B cell (primary cell): ENCODE results near the gene TBC1D22B. TPM values are rescaled to one million over a fixed set of nuclear protein-coding genes. Genes with fewer than 3 reads are reported as not detected.

Experiments used
- ATAC-seq: fragments of 200-7000 bp; cut with Tn5 transposase; one replicate; pipeline ENCODE4 v1.10.0; 2021; ENCODE audit warnings: low read depth, mild to moderate bottlenecking, moderate number of reproducible peaks, moderate library complexity
- CTCF ChIA-PET: fragments of 350-600 bp; sonication (Branson Sonifier 250); formaldehyde crosslinking; loops from one replicate; lab custom pipeline; 2021; ENCODE audit warnings: antibody characterized with exemption, inconsistent platforms; lab: Charles Lee
- POLR2A ChIA-PET: fragments of 350-600 bp; sonication (Branson Sonifier 250); formaldehyde crosslinking; loops from one replicate; lab custom pipeline; 2021; ENCODE audit warnings: antibody characterized with exemption; lab: Charles Lee
- DNase-seq: peaks from one replicate; pipeline ENCODE4 v3.0.0; 2013
- H2AFZ ChIP-seq: 2 replicates; pipeline ENCODE4 v1.6.1; 2012; ENCODE audit warnings: mild to moderate bottlenecking, low read depth, low read length; ENCODE audit not compliant: insufficient read depth, poor library complexity, severe bottlenecking
- H3K27ac ChIP-seq, 2 donors: 1 replicate in 1 of 2; 2 replicates in 1 of 2; pipeline ENCODE4 v1.5.1; 2012 to 2013; ENCODE audit warnings: low read length in 2 of 2, mild to moderate bottlenecking in 2 of 2, moderate library complexity in 1 of 2
- H3K27me3 ChIP-seq, 4 experiments: fragments of 200-600 bp in 1 of 4; sonication (generic) in 1 of 4; replicated peaks in 1 of 4; 1 replicate in 2 of 4; 2 replicates in 2 of 4; pipeline versions ENCODE4 v1.6.1 to v1.7.0; 2013 to 2016; ENCODE audit warnings: low read length in 3 of 4, mild to moderate bottlenecking in 2 of 4, mixed read lengths in 1 of 4, moderate library complexity in 1 of 4; ENCODE audit not compliant: insufficient read depth in 4 of 4, control insufficient read depth in 3 of 4; ENCODE audit errors: control extremely low read depth in 1 of 4
- H3K36me3 ChIP-seq, 2 experiments: replicated peaks in 1 of 2; 1 replicate in 1 of 2; 2 replicates in 1 of 2; pipeline versions ENCODE4 v1.6.1 to v1.7.1; 2013; ENCODE audit warnings: low read length in 1 of 2; ENCODE audit not compliant: insufficient read depth in 2 of 2, control insufficient read depth in 1 of 2; ENCODE audit errors: control extremely low read depth in 1 of 2, extremely low read depth in 1 of 2
- H3K4me1 ChIP-seq, 2 donors: fragments of 200-600 bp in 1 of 2; sonication (generic) in 1 of 2; 1 replicate in 1 of 2; 2 replicates in 1 of 2; pipeline versions ENCODE4 v1.5.1 to v1.6.1; 2013 to 2017; ENCODE audit warnings: low read length in 2 of 2; ENCODE audit not compliant: control insufficient read depth in 2 of 2, insufficient read depth in 2 of 2
- H3K4me2 ChIP-seq: replicated peaks from 2 replicates; pipeline ENCODE3; 2012; ENCODE audit warnings: mild to moderate bottlenecking, low read depth, low read length; ENCODE audit not compliant: poor library complexity, severe bottlenecking
- H3K4me3 ChIP-seq, 5 experiments: fragments of 200-600 bp in 1 of 5; sonication (generic) in 1 of 5; 1 replicate in 3 of 5; 2 replicates in 2 of 5; pipeline versions ENCODE4 v1.5.1 to v1.7.0; 2011 to 2016; ENCODE audit warnings: low read length in 4 of 5, mild to moderate bottlenecking in 4 of 5, low read depth in 2 of 5, control low read depth in 1 of 5, moderate library complexity in 1 of 5; ENCODE audit not compliant: insufficient read depth in 1 of 5; ENCODE audit errors: control extremely low read depth in 1 of 5, extremely low read depth in 1 of 5
- H3K79me2 ChIP-seq: fragments of 200-600 bp; sonication (generic); one replicate; pipeline ENCODE4 v1.6.0; 2016; ENCODE audit warnings: low read length; ENCODE audit not compliant: control insufficient read depth, insufficient read depth
- H3K9ac ChIP-seq: fragments of 200-600 bp; sonication (generic); 2 replicates; pipeline ENCODE4 v1.6.1; 2017; ENCODE audit warnings: mild to moderate bottlenecking, low read length, moderate library complexity
- H3K9me3 ChIP-seq, 3 donors: one replicate each; pipeline versions ENCODE4 v1.6.1 to v1.7.1; 2013; ENCODE audit warnings: low read length in 2 of 3; ENCODE audit not compliant: control insufficient read depth in 2 of 3, insufficient read depth in 1 of 3; ENCODE audit errors: control extremely low read depth in 1 of 3
- H4K20me1 ChIP-seq: 2 replicates; pipeline ENCODE4 v1.6.0; 2012; ENCODE audit warnings: mild to moderate bottlenecking, low read length; ENCODE audit not compliant: insufficient read depth, control insufficient read depth, poor library complexity, severe bottlenecking
- H3K27ac Mint-ChIP-seq: one replicate; pipeline ENCODE4 v1.8.0; 2021; ENCODE audit warnings: mixed read lengths
- H3K27me3 Mint-ChIP-seq: one replicate; pipeline ENCODE4 v1.8.0; 2021; ENCODE audit warnings: mixed read lengths
- H3K4me1 Mint-ChIP-seq: one replicate; pipeline ENCODE4 v1.8.0; 2021; ENCODE audit warnings: mixed read lengths
- H3K4me3 Mint-ChIP-seq: one replicate; pipeline ENCODE4 v1.8.0; 2021; ENCODE audit warnings: mixed read lengths
- H3K9me3 Mint-ChIP-seq: one replicate; pipeline ENCODE4 v1.8.0; 2022; ENCODE audit warnings: mixed read lengths; ENCODE audit not compliant: insufficient read depth
- CTCF ChIP-seq: fragments of 200-600 bp; IDR thresholded peaks from one replicate; pipeline ENCODE4 v1.8.0; 2022; ENCODE audit warnings: antibody characterized with exemption, mild to moderate bottlenecking
- EZH2 ChIP-seq: IDR thresholded peaks from 2 replicates; pipeline ENCODE4 v1.6.1; 2012; ENCODE audit warnings: borderline replicate concordance, low read depth, mild to moderate bottlenecking, moderate library complexity, low read length; ENCODE audit not compliant: insufficient read depth, poor library complexity, severe bottlenecking
- WGBS: methylation state at CpG from one replicate; pipeline ENCODE4 v1.1.5; 2013; ENCODE audit warnings: missing lambda C conversion rate; ENCODE audit not compliant: insufficient coverage; 5-methylcytosine and 5-hydroxymethylcytosine counted together
- intact Hi-C: fragments of 100-400 bp; cut with micrococcal nuclease; formaldehyde crosslinking; loops from one replicate; pipeline ENCODE4 v1.10.0; 2022
- polyA plus RNA-seq: library from polyadenylated mRNA; depleted of rRNA; stranded (reverse); fragments of >200 nt; gene quantifications from 2 replicates; pipeline ENCODE4 v1.2.3, GENCODE V29; 2012
- total RNA-seq, 2 donors: library from RNA; stranded (reverse); fragments of 120-200 nt in 1 of 2; gene quantifications; 1 replicate in 1 of 2; 2 replicates in 1 of 2; pipeline versions ENCODE4 v1.2.3 to v1.2.4, GENCODE V29; 2013 to 2022

The TBC1D22B gene
- total and polyA plus RNA-seq, 2 donors (not counting 1 experiment from before 2014, with no cell fraction given), result 5.1 to 12.5 TPM

- Histone ChIP-seq H3K27ac (no peak overlapping the region), H4K20me1 (no peaks in the 10 kb centered on the region), H2AFZ (no peak overlapping the region), H3K4me1 (peaks cover 4 to 12% of the 10 kb centered on the region in 2 donors), H3K4me2 (no peak overlapping the region), H3K36me3 (no peaks in the 10 kb centered on the region), H3K4me3 (no peak overlapping the region), H3K9me3 (no peaks in the 10 kb centered on the region), H3K27me3 (peaks cover 0 to 4% (median 0%) of the 10 kb centered on the region in 4 experiments), H3K79me2 (no peaks in the 10 kb centered on the region), H3K9ac (no peak overlapping the region)
- ChIA-PET CTCF (interaction anchor here (1.0 to 17.8 kb wide), 15 partner anchors 14 to 449 kb away, joined by 3 to 587 read pairs (median 6); partner anchors contain the start of genes PIM1 and PPIL1), POLR2A (no interaction called here)
- intact Hi-C loops, result loop anchor here (1.0 kb wide), 3 partner anchors 14 to 157 kb away; no protein-coding TSS in a partner anchor
- ATAC-seq, result peak; percentile 95
- peak; percentile 88 for DNase-seq
- Mint-ChIP-seq H3K9me3 (no peaks in the 10 kb centered on the region), H3K27ac (peak overlapping the region; percentile 3), H3K27me3 (no peaks in the 10 kb centered on the region), H3K4me1 (peaks cover 14% of the 10 kb centered on the region), H3K4me3 (no peak overlapping the region)
- TF ChIP-seq EZH2, result no peak
- TF ChIP-seq CTCF, result peak; percentile 85
- 58% methylated on average over 7 of the region's 7 CpGs for WGBS
Observed at GRCh38 chr6:37207903-37208456, 49.6 kb upstream of the TBC1D22B start.

- Histone ChIP-seq H2AFZ (no peak overlapping the region), H3K27ac (no peak overlapping the region), H3K9me3 (no peaks in the 10 kb centered on the region), H3K27me3 (peaks cover 0 to 4% (median 0%) of the 10 kb centered on the region in 4 experiments), H3K79me2 (no peaks in the 10 kb centered on the region), H4K20me1 (no peaks in the 10 kb centered on the region), H3K9ac (no peak overlapping the region), H3K36me3 (no peaks in the 10 kb centered on the region), H3K4me3 (no peak overlapping the region), H3K4me2 (no peak overlapping the region), H3K4me1 (peaks cover 4 to 12% of the 10 kb centered on the region in 2 donors)
- Mint-ChIP-seq H3K27me3 (no peaks in the 10 kb centered on the region), H3K9me3 (no peaks in the 10 kb centered on the region), H3K4me3 (no peak overlapping the region), H3K27ac (no peak overlapping the region), H3K4me1 (peaks cover 14% of the 10 kb centered on the region)
- 100% methylated on average over 2 of the region's 7 CpGs for WGBS
- intact Hi-C loops, result loop anchor here (1.0 kb wide), 3 partner anchors 14 to 157 kb away; no protein-coding TSS in a partner anchor
- TF ChIP-seq CTCF, result no peak
- TF ChIP-seq EZH2, result no peak
- CTCF ChIA-PET, result interaction anchor here (0.7 to 17.8 kb wide), 30 partner anchors 10 to 450 kb away, joined by 3 to 587 read pairs (median 5); partner anchors contain the start of genes C6orf89, MTCH1, PIM1 and PPIL1
- ATAC-seq, result no peak
- POLR2A ChIA-PET, result interaction anchor here (0.5 to 0.7 kb wide), 2 partner anchors 71 to 222 kb away, joined by 3 read pairs; no protein-coding TSS in a partner anchor
- no peak for DNase-seq
Observed at GRCh38 chr6:37208793-37209192, 48.8 kb upstream of the TBC1D22B start.
